ENCODE results near the gene DOK4.

DOK4 gene

DNA sequence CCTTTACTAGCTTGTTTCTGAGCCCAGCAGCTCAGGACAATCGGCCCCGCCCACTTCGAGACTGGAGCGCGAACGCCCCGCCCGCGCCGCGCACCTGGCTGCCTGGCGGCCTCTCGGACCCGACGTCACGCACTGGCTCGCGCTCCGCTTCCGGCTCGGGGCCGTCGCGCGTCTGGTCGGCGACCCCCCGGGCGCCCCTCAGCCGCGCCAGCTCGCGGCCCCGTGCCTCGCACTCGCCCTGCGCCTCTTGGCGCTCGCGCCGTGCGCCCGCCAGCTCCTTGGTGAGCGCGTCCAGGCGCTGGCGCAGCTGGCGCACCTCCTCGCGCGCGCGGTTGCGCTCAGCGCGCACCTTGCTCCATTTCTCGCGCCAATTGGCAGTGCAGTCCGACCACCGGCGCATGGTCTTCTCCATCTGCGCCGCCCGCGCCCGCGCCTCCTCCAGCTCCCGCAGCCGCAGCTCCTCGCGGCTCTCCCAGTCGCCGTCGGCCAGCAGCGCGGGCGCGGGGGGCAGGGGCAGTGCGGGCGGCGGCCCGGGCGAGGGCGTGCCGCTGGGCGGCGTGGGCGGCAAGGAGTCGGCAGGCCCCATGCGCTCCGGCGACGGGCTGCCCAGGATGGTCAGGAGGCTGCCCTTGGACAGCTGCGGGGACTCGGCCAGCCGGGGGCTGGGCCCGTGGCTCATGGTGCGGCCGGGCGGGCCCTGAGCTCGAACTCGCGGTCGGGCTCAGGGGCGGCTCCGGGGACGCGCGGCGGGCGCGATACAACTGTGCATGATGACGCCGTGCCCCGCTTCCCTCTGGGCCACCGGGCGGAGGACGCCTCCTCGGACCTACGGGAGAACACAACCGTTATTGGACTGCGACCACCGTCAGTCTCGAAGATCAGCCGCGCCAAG, 42.5 kb upstream of the DOK4 start:
- no peak for TF ChIP-seq GATA1 (IDR thresholded peaks at IDR 0.05; ENCODE audit: low read depth, low read length)
- TF ChIP-seq POLR2A (IDR thresholded peaks at IDR 0.05; ENCODE audit: low read length) = no peak

DNA sequence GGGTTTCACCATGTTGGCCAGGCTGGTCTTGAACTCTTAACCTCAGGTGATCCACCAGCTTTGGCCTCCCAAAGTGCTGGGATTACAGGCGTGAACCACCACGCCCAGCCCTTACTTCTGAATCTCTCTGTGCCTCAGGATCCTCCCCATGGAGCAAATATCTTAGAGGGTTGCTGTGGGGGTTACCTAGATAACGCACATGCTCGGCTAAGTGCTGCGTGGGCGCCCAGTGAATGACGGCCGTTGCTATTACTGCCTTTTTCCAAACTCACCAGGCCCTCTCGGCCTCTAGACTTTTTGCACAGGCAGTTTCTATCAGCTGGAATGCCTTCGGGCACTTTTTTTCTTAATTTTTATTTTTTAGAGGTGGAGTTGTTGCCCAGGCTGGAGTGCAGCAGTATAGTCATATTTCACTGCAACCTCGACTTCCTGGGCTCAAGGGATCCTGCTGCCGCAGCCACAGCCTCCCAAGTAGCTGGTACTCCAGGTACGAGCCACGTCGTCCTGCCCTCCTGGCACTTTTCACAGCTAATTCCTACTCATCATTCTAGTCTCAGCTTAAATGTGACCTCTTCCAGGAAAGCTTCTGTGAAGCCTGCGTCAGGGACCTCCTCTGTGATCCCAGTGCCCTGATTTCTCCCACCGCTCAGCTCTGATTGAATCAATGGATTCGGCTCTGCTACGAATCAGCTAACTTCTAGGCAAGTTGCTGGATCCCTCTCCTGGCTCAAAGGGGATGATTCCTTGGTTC, 41.5 kb upstream of the DOK4 start:
- TF ChIP-seq GATA1 (IDR thresholded peaks at IDR 0.05; ENCODE audit: low read depth, low read length) (no peak), POLR2A (IDR thresholded peaks at IDR 0.05; ENCODE audit: low read length) (no peak)
- no peak for DNase-seq

More for the DNA sequence above, 42.5 kb upstream of the DOK4 start:
- DNase-seq = no peak

DNA sequence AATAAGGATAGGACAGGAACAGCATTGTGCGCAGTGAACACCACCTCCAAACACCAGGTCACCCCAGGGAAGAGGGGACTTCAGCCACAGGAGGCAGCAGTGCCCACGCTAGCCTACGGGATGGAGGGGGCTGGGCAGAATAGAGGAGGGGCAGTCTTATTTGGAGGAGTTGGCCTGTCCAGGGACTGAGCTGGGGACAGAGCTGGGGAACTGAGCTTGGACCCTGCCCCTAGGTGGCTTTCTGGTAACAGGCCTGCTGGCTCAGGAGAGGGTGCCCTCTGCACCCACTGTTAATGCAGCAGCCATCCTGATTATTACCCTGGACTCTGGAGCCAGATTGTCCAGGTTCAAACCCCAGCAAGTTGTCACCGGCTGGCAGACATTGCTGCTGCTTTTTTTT, 40.7 kb upstream of the DOK4 start:
- TF ChIP-seq GATA1 (IDR thresholded peaks at IDR 0.05; ENCODE audit: low read depth, low read length) = no peak
- TF ChIP-seq POLR2A (IDR thresholded peaks at IDR 0.05; ENCODE audit: low read length) = no peak
- no peak for DNase-seq

DNA sequence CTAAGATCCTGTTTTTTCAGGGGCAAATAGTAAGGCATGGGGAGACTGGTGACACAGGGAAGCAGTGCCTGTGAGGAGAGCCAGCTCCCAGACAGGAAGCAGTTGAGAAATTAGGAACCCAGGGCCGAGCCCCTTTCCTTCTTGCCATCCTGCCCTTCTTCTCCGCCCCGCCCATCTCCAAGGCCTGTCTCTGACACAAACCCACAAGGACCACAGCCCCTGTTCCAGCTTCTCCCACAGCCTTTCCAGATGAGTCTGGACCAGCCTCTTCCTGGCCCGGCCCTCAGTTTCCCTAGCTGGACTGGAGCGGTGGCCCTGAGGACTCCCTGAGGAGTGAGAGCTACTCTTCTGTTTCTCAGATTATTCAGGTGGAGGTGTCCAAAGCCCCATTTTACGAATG, 40.2 kb upstream of the DOK4 start:
- DNase-seq = no peak
- no peak for TF ChIP-seq POLR2A (IDR thresholded peaks at IDR 0.05; ENCODE audit: low read length)
- no peak for TF ChIP-seq GATA1 (IDR thresholded peaks at IDR 0.05; ENCODE audit: low read depth, low read length)

DNA sequence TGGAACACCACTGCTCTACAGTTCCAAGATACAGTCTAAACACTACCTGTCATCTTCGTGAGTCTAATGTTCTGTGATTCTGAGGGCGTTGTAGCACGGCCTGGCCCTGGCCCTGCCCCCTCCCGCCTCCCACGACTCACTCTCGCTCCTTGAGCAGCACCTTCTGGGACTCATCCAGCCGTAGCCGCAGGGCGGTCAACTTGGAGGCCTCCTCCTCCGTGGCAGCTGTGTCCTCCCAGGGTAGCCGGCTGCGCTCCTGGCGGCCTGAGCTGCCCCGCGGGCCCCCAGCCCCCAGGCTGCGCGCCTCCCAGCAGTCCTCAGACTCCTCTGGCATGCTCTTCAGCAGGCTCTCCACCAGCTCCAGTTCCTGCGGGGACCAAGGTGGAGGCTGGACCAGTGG, 39.5 kb upstream of the DOK4 start:
- TF ChIP-seq POLR2A (IDR thresholded peaks at IDR 0.05; ENCODE audit: low read length) = no peak
- TF ChIP-seq GATA1 (IDR thresholded peaks at IDR 0.05; ENCODE audit: low read depth, low read length) = no peak
- DNase-seq = no peak

DNA sequence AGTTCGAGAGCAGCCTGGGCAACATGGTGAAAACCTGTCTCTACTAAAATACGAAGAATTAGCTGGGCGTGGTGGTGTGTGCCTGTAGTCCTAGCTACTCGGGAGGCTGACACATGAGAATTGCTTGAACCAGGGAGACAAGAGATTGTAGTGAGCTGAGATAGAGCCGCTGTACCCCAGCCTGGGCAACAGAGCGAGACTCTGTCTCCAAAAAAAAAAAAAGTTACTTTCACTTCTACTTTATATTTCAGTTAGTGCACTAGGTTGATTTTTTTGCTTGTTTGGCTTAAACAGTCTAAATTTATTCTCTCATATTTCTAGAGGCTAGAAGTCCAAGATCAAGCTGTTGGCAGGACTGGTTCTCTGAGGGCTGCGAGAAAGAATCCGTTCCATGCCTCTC, 36.7 kb upstream of the DOK4 start:
- TF ChIP-seq POLR2A (IDR thresholded peaks at IDR 0.05; ENCODE audit: low read length) (no peak), GATA1 (IDR thresholded peaks at IDR 0.05; ENCODE audit: low read depth, low read length) (no peak)

DNA sequence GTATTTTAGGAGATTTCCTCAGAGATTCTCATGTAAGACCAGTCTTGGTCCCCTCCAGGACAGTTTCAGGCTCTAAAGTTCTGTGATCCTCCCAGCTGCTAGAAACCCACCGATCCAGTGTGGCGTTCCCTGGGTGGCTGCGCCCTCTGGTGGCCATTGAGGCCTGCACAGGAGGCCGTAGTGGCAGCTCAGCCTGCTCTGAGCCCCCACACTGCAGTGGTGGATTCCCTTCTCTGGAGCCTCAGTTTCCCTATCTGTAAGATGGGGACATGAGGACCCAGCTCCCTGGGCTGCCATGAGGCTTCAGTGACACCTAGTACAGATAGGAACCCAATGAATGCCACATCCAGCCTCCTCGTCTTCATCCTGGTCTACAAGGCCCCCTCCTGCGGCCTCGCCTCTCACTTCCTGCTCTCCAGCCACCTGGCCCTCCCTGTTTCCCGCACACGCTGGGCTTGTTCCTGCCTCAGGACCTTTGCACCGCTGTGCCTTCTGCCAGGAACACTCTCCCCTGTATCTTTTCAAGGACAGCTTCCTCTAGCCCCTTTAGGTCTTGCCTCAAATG, 33.6 kb upstream of the DOK4 start:
- peak; percentile 67 to 84 for DNase-seq
- TF ChIP-seq GATA1 (IDR thresholded peaks at IDR 0.05; ENCODE audit: low read depth, low read length) = no peak
- no peak for TF ChIP-seq POLR2A (IDR thresholded peaks at IDR 0.05; ENCODE audit: low read length)

More for the DNA sequence above, 36.7 kb upstream of the DOK4 start:
- DNase-seq = no peak

DNA sequence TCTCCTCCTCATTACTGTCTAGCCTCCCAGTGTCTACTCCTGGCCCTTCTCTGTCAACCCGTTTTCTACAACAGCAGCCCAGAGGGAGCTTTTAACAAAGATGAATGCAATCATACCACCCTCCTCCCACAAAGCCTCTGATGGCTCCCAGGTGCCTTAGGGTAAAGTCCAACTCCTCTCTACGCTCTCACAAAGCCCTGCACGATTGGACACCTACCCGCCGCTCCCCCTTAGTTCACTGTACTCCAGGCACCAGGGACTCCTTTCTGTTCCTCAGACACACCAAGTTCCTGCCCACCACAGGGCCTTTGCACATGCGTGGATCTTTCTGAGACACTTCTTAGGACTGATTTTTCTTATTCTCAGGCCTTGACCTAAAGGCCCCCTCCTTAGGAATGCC, 32.6 kb upstream of the DOK4 start:
- TF ChIP-seq POLR2A (IDR thresholded peaks at IDR 0.05; ENCODE audit: low read length) (no peak), GATA1 (IDR thresholded peaks at IDR 0.05; ENCODE audit: low read depth, low read length) (no peak)
- no peak for DNase-seq

DNA sequence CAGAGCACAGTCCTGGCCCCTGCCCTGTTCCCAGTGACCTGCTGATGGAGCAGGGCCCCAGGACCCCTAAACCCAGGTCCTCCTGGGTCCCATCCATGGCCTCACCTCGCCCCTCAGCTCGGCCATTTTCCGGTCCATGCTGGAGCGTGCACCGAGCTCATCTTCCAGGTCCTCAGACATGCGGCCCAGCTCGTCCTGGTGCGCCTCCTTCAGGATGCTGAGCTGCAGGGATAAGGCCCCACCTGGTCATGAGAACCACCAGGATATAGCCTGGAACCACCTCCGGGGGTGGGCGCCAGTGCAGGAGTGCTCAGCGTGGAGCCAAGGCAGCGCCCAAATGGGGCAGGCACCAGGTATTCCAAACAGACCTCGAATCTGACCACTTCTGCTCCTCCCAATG, 32.2 kb upstream of the DOK4 start:
- TF ChIP-seq POLR2A (IDR thresholded peaks at IDR 0.05; ENCODE audit: low read length) (no peak), GATA1 (IDR thresholded peaks at IDR 0.05; ENCODE audit: low read depth, low read length) (no peak)

DNA sequence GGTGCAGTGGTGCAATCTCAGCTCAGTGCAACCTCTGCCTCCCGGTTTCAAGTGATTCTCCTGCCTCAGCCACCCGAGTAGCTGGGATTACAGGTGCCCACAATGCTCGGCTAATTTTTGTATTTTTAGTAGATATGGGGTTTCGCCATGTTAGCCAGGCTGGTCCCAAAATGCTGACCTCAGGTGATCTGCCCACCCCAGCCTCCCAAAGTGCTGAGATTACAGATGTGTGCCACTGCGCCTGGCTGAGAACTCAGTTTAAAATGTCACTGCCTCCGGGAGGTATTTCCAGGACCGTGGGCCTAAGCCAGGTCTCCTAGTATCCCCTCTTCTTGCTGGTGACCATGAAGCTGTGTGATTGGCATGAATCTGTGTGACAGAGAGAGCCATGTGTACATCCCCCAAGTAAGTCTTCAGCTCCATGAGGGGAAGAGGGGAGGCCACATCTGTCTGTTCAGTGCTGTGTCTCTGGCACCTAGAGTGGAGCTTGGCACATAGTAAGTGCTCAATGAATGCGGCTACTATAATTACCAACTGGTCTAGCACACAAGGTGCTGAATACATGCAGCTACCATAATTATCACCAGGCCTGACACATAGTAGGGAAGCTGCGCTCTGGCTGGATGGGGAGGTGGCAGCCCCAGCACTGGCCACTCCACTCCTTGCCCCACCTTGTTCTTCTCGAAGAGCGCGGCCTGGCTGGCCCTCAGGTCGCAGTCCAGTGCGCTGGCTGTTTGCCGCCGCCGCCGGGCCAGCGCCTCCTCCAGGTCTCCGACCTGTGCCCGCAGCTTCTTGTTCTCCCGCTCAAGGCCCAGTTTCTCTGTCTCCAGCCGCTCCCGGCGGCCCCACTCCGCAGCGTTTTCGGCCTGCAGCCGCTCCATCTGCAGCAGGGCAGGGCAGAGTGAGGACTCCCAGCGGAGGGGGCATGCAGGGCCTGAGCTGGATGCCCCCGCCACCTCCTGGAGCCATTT, 31.4 kb upstream of the DOK4 start:
- DNase-seq = no peak
- TF ChIP-seq POLR2A (IDR thresholded peaks at IDR 0.05; ENCODE audit: low read length) (no peak), GATA1 (IDR thresholded peaks at IDR 0.05; ENCODE audit: low read depth, low read length) (no peak)

More for the DNA sequence above, 32.2 kb upstream of the DOK4 start:
- no peak for DNase-seq

DNA sequence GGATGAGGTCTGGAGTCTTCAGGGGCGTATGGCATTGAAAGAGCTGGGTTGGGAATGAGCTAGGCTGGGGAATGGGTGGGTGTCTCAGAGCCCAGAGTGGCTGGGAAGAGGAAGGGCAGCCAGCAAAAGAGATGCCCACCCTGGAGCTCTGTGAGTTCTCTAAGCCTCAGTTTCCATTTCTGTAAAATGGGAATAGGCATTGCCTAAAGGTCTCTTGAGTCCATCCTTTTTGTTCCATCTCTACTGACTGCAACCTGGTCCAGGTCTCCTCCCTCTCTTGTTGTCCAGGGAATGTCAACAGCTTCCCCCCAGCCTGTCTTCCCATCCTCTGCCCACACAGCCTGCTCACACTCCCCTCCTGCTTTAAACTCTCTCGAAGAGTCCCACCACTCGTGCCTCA, 30.5 kb upstream of the DOK4 start:
- TF ChIP-seq POLR2A (IDR thresholded peaks at IDR 0.05; ENCODE audit: low read length) = no peak
- no peak for TF ChIP-seq GATA1 (IDR thresholded peaks at IDR 0.05; ENCODE audit: low read depth, low read length)
- no peak for DNase-seq

DNA sequence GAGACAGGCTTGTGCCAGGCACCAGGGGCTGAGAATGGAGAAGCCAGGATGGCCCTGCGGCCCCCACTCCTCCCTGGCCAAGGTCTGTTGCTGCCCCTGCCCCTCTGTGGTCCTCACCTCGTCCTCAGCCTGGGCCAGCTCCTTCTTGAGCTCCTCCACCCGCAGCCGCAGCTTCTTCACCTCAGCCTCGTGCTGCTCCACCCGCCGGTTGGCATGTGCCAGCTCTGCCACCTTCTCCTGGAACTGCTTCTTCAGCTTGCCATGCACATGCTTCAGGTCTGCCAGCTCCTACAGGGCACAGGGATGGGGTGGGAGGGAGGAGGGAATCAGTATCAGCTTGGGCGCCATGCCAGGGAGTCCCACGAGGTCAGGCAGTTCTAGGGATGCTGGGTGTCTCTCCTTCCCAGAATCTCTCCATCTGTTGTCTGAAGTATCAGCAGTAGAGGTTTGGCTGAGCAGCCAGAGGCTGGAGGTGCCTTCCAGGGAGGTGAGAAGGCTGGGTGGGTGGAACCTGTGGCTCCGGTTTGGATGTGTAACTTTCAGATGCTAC, 30.0 kb upstream of the DOK4 start:
- no peak for DNase-seq
- no peak for TF ChIP-seq POLR2A (IDR thresholded peaks at IDR 0.05; ENCODE audit: low read length)
- TF ChIP-seq GATA1 (IDR thresholded peaks at IDR 0.05; ENCODE audit: low read depth, low read length) = no peak
